GM21529 (cell line): ENCODE data around the gene ATOX1.
"Not testable (repeated sequence)": the region's sequence is repeated elsewhere in the genome, so short reads cannot be mapped to it uniquely, and the experiment has no call there.

Experiments used
- ATAC-seq: cut with Tn5 transposase; IDR thresholded peaks from one replicate; pipeline ENCODE4 v1.9.1; 2021; ENCODE audit not compliant: unreplicated experiment

The ATOX1 gene

DNA sequence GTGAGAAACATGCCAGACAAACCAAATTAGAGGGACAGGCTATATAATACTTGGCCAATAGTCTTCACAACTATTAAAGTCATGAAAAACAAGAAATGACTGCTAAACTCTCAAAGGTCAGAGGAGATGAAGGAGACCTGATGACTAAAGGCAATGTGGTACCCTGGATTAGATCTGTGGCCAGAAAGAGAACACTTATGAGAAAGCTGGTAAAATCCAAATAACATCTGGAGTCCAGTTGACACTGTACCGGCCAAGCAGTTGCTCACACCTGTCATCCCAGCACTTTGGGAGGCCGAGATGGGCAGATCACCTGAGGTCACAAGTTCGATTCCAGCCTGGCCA lies 24.4 kb downstream of the ATOX1 start:
- no peak for ATAC-seq

- ATAC-seq, result no peak
Observed at GRCh38 chr5:151733358-151734063, 24.9 kb downstream of the ATOX1 start.

GRCh38 chr5:151730381-151730780 lies 28.1 kb downstream of the ATOX1 start:
- no peak for ATAC-seq

GRCh38 chr5:151729597-151729996 lies 28.8 kb downstream of the ATOX1 start:
- not testable (repeated sequence) for ATAC-seq

- no peak for ATAC-seq
Observed at GRCh38 chr5:151724360-151724759, 34.1 kb downstream of the ATOX1 start.

- ATAC-seq, result no peak
Observed at GRCh38 chr5:151722546-151722945, 35.9 kb downstream of the ATOX1 start.

DNA sequence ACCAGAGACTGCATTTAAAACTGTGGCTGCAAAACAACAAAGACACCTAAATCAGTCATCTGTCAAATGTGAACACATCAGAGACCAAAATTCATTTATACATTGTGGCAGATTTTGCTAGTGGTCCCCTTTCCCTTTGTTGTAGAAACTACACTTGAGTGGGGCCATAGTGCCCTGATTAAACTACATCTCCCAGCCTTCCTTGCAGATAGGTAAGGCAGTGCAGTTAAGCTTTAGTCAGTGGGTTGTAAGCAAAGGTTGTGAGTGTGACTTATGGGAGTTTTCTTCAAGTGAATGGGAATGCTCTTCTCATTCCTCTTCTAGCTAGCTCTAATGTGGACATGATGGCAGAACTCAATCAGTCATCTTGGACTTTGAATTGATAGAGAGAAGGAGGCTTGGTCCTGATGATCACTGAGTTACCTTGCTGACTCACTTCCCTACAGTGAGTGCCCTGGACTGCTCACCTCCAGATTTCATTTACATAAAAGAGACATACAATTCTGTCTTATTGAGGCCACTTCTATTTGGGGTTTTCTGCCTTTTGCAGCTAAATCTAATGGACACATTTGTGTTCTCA lies 36.5 kb downstream of the ATOX1 start:
- ATAC-seq, result peak; percentile 22

- ATAC-seq, result peak; percentile 86
Observed at GRCh38 chr5:151721087-151721646, 37.3 kb downstream of the ATOX1 start.

GRCh38 chr5:151720215-151720614 lies 38.2 kb downstream of the ATOX1 start:
- ATAC-seq, result no peak

DNA sequence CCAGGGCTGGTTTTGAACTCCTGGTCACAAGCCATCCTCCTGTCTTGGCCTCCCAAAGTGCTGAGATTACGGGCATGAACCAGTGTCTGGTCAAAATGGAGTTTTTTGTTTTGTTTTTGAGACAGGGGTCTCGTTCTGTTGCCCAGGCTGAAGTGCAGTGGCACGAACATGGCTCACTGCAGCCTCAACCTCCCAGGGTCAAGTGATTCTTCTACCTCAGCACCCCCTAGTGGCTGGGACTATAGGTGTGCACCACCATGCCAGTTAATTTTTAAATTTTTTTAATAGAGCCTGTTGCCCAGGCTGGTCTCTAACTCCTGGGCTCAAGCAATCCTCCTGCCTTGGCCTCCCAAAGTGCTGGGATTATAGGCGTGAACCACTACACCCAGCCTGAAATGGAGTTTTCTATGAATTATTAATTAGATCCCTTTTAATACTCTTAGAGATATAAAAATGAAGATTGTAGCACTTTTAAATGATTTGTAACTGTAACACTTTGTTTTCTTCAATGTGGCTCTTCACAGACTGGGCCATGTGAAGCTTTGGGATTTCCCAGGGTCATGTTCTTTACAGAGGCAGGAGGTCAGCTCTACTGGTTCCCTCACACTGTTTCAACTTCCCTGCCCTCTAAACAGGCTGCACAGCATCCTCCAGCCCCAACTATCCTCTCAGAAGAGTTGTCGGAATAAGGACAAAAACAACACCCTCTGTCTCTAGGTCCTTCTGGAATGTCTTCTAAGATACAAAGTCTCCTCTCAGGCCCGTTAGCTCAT lies 39.0 kb downstream of the ATOX1 start:
- no peak for ATAC-seq

GRCh38 chr5:151718646-151719045 lies 39.8 kb downstream of the ATOX1 start:
- ATAC-seq, result no peak

DNA sequence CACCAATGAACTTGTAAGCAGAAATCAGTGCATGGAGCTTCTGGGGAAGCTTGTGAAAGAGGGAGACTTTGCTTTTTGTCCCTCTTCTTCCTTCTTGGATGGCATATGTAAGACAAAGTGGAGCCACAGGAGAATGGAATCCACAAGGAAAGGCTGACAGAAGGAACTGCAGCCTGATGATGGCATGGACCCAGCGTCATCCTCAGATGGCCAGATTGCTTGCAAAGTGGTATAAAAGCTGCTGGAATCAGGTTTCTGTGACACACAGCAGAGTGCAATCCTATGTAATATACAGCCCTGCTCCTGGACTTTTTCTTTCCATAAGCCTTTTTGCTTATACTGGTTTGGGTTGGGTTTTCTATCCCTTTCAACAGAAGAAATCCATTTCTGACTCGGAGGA lies 40.3 kb downstream of the ATOX1 start:
- no peak for ATAC-seq

DNA sequence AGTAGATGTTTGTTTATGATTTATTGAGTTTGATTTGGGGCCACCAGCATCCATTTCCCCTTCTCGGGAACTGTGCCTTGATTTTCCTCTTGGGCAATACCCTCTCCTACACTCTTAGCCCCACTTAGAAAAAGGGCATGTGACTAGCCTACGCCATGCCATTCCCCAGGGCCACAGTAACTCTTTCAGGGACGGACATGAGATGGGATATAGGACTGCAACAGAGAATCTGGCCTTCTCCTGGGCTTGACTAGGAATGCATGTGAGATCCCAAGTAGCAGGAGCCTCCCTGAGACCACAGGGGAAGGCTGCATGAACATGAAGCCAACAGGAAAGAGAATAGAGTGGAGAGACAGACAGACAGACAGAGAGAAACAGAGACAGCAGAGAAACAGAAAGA lies 41.0 kb downstream of the ATOX1 start:
- ATAC-seq, result no peak

- ATAC-seq, result no peak
Observed at GRCh38 chr5:151709109-151709735, 49.2 kb downstream of the ATOX1 start.

DNA sequence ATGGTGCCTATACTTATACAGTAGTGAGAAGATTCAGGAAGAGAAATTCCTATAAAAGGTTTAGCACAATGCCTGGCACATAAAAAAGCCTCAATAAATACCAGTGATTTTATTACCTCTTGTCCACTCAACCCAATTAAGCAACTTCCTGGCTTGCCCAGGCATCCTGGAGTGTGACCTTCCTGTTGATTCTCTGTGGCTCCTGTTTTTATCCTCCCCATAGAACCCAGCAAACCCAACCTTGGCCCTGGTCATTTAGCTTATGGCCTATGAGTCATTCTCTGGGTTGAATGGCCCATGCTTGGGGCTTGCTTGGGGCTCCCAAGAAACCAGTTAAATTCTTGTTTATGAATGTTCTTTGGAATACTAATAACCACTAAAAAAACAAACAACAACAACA lies 50.3 kb downstream of the ATOX1 start:
- ATAC-seq, result no peak

- ATAC-seq, result no peak
Observed at GRCh38 chr5:151707567-151707966, 50.9 kb downstream of the ATOX1 start.

GRCh38 chr5:151706906-151707305 lies 51.5 kb downstream of the ATOX1 start:
- no peak for ATAC-seq

DNA sequence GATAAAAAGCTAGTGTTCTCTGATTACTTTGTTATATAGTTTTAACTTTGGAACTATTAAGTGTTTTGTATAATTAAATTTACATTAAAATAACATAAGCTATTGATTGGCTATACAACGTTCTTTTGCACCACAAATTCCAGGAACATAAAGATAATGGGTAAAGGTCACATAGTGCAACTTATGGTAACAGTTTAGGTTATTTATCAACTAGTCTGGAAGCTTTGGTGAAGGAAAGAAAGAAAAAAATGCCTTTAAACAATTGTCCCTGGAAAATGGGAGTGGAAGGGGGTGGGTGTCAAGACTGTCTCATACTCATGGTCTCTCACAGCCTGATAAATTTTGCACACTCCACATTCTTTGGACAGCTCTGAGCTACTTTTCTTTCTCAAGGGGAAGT lies 54.7 kb downstream of the ATOX1 start:
- no peak for ATAC-seq

- peak; percentile 93 for ATAC-seq
Observed at GRCh38 chr5:151703227-151703626, 55.2 kb downstream of the ATOX1 start.

DNA sequence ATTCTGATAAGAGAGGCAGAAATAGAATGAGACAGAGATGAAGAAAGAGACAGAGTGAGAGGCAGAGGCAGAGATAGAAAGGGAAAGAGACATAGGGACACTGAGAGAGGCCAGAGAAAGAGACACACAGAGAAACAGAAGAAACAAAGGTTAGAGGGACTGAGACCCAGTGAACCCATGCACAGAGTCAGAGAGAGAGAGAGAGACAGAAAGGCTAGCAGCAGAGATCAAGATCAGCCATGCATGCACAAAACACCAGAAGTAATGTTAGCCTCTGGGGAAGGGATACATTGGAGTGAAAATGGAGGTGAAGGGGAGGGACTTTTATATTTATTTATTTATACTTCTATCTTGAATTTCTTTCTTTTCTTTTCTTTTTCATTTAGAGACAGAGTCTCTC lies 57.6 kb downstream of the ATOX1 start:
- ATAC-seq, result peak; percentile 53

- no peak for ATAC-seq
Observed at GRCh38 chr5:151700296-151700695, 58.1 kb downstream of the ATOX1 start.
